ENCODE measurements around the gene ALKAL2. TPM values are rescaled to one million over a fixed set of nuclear protein-coding genes. Genes with fewer than 3 reads are reported as not detected.

Gene ALKAL2
- total RNA-seq, 1 donor from 2014 or later = 1.1 TPM

DNA sequence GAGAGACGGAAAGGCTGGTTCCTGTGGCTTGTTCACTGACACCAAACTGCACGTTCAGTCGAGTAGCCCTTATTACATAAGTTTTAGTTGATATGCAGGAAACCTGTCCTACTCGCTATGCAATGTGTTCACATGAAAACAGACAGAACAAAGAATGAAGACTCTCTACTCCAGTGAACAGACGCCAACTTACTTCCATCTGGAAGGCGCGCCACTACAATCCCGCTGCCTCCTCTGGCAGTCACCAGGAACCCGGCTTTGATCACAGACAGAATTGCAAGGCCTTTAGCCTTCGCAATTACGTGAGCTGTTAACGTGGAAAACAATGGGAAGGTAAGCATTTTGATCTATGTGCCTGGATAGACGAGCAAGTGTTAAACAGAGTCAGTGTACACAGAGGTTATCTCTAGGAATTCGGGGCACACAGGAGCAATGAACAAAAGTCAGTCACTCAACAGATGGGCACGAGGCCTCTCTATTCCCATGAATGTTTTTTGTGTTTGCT lies 38.3 kb downstream of the ALKAL2 start:
- TF ChIP-seq, protein P1, sequence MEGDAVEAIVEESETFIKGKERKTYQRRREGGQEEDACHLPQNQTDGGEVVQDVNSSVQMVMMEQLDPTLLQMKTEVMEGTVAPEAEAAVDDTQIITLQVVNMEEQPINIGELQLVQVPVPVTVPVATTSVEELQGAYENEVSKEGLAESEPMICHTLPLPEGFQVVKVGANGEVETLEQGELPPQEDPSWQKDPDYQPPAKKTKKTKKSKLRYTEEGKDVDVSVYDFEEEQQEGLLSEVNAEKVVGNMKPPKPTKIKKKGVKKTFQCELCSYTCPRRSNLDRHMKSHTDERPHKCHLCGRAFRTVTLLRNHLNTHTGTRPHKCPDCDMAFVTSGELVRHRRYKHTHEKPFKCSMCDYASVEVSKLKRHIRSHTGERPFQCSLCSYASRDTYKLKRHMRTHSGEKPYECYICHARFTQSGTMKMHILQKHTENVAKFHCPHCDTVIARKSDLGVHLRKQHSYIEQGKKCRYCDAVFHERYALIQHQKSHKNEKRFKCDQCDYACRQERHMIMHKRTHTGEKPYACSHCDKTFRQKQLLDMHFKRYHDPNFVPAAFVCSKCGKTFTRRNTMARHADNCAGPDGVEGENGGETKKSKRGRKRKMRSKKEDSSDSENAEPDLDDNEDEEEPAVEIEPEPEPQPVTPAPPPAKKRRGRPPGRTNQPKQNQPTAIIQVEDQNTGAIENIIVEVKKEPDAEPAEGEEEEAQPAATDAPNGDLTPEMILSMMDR (IDR thresholded peaks at IDR 0.05; ENCODE audit: borderline replicate concordance) = no peak
- no peaks in the 10 kb centered on the region for H3K4me1 ChIP-seq
- H3K27me3 ChIP-seq (ENCODE audit: low read depth) = no peaks in the 10 kb centered on the region
- H3K4me3 ChIP-seq = no peak overlapping the region
- H3K36me3 ChIP-seq = peaks cover 38% of the 10 kb centered on the region
- intact Hi-C loops (cut with micrococcal nuclease) = no loop called here
- H3K27ac ChIP-seq (replicated peaks) = no peak overlapping the region
- no peak for DNase-seq
- no peaks in the 10 kb centered on the region for H3K9me3 ChIP-seq (replicated peaks)

GRCh38 chr2:248724-249123 lies 39.2 kb downstream of the ALKAL2 start:
- no peaks in the 10 kb centered on the region for H3K27me3 ChIP-seq (ENCODE audit: low read depth)
- H3K4me3 ChIP-seq = no peak overlapping the region
- no peak overlapping the region for H3K27ac ChIP-seq (replicated peaks)
- TF ChIP-seq, protein P1 (IDR thresholded peaks at IDR 0.05; ENCODE audit: borderline replicate concordance) = no peak
- no peaks in the 10 kb centered on the region for H3K4me1 ChIP-seq
- intact Hi-C loops (cut with micrococcal nuclease) = no loop called here
- H3K9me3 ChIP-seq (replicated peaks) = no peaks in the 10 kb centered on the region
- peaks cover 47% of the 10 kb centered on the region for H3K36me3 ChIP-seq
- no peak for DNase-seq

DNA sequence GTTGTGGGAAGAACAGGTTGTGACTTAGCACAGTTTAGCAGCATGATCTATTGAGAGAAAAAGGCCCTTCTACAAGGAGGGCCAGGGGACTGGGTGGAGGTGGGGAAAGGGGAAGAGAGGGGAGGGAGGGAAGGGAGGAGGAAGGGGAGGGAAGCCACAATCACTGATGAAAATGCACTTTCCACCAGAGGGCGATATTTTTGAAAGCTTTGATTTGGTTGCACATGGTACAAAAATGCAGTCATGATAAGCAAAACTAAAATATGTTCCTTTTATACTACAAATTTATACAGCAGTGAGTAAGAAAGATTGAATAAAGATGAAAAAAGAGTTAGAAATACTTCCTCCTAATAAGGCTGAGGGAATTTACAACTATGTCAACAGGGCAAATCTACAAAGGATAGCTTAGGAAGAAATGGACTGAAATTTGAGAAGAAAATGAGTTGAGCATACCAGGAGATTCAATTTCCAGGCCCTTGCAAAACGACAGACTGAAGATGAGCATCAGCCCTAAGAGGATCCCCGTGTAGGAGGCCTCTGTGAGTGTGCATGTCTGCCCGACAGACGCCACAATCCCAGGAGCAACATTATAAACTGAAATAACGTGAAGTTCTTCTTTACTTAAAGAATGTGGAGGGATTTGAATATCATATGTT lies 41.3 kb downstream of the ALKAL2 start:
- TF ChIP-seq, protein P1 (IDR thresholded peaks at IDR 0.05; ENCODE audit: borderline replicate concordance) = peak; percentile 64
- H3K36me3 ChIP-seq = peaks cover 68% of the 10 kb centered on the region
- no peak overlapping the region for H3K27ac ChIP-seq (replicated peaks)
- no peaks in the 10 kb centered on the region for H3K4me1 ChIP-seq
- H3K9me3 ChIP-seq (replicated peaks) = peaks cover 9% of the 10 kb centered on the region
- no peak overlapping the region for H3K4me3 ChIP-seq
- H3K27me3 ChIP-seq (ENCODE audit: low read depth) = no peaks in the 10 kb centered on the region
- intact Hi-C loops (cut with micrococcal nuclease) = no loop called here
- DNase-seq = no peak

DNA sequence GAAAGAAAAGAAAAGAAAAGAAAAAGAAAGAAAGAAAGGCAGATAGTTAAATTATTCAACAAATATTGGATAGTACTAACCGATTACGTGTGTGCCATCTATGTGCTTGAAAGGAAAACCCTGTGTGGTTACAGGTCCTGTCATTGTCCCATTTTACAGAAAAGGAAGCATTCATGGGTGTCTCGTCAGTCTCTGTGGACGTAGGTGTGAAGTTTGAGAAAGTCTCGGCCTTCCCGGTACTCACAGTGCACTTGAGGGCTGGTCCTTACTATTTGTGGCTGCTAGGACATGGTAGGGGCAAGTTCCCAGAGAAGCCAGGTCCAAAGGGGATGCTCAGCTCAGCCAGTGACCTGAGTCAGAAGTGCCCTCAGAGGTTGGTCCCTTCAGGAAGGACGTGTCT lies 43.3 kb downstream of the ALKAL2 start:
- intact Hi-C loops (cut with micrococcal nuclease) = no loop called here
- no peak overlapping the region for H3K4me3 ChIP-seq
- H3K27ac ChIP-seq (replicated peaks) = no peak overlapping the region
- H3K36me3 ChIP-seq = peaks cover 81% of the 10 kb centered on the region
- peaks cover 15% of the 10 kb centered on the region for H3K9me3 ChIP-seq (replicated peaks)
- TF ChIP-seq, protein P1 (IDR thresholded peaks at IDR 0.05; ENCODE audit: borderline replicate concordance) = no peak
- H3K27me3 ChIP-seq (ENCODE audit: low read depth) = no peaks in the 10 kb centered on the region
- no peaks in the 10 kb centered on the region for H3K4me1 ChIP-seq
- DNase-seq = no peak

DNA sequence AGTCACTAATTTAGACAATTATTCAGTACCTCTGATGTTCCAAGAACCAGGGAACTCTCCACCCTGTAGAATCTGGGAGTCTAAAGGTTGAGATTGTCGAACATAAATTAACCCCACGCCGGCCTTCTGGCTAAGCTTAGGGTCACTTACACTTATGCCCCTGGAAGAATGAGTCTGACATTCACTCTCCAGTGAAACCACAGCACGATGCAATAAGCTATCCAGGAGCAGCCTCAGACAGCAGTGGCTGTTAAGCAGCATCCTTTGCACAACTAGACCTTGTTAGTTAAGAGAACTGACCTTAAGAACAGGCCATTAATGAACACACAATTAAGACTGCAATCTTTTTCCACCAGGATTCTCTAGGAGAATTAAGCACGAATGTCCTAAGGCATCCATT lies 49.0 kb downstream of the ALKAL2 start:
- Histone ChIP-seq H3K4me3 (no peak overlapping the region), H3K27ac (replicated peaks) (no peak overlapping the region), H3K4me1 (no peaks in the 10 kb centered on the region), H3K27me3 (ENCODE audit: low read depth) (no peaks in the 10 kb centered on the region), H3K9me3 (replicated peaks) (peaks cover 15% of the 10 kb centered on the region), H3K36me3 (peaks cover 51% of the 10 kb centered on the region)
- DNase-seq = no peak
- TF ChIP-seq, protein P1 (IDR thresholded peaks at IDR 0.05; ENCODE audit: borderline replicate concordance) = no peak
- intact Hi-C loops (cut with micrococcal nuclease) = no loop called here

Data from left ventricle myocardium inferior (tissue), 1 donor.